ENCODE measurements around the gene TENT5C.

TENT5C gene

GRCh38 chr1:117575586-117576225, 30.1 kb upstream of the TENT5C start:
- no peak for TF ChIP-seq CTCF (IDR thresholded peaks at IDR 0.05; ENCODE audit: low read depth, low read length)
- H3K27me3 ChIP-seq = no peaks in the 10 kb centered on the region

GRCh38 chr1:117576236-117576635, 29.6 kb upstream of the TENT5C start:
- no peak for DNase-seq
- no peaks in the 10 kb centered on the region for H3K27me3 ChIP-seq
- TF ChIP-seq CTCF (IDR thresholded peaks at IDR 0.05; ENCODE audit: low read depth, low read length) = no peak
- H3K9me3 ChIP-seq = no peaks in the 10 kb centered on the region
- H3K36me3 ChIP-seq = no peaks in the 10 kb centered on the region
- H3K4me1 ChIP-seq = no peaks in the 10 kb centered on the region
- no peak overlapping the region for H3K4me3 ChIP-seq (ENCODE audit: low read depth, low read length)

More at GRCh38 chr1:117575586-117576225, 30.1 kb upstream of the TENT5C start:
- no peak overlapping the region for H3K4me3 ChIP-seq (ENCODE audit: low read depth, low read length)
- H3K36me3 ChIP-seq = no peaks in the 10 kb centered on the region
- H3K4me1 ChIP-seq = no peaks in the 10 kb centered on the region
- no peaks in the 10 kb centered on the region for H3K9me3 ChIP-seq
- no peak for DNase-seq

GRCh38 chr1:117577191-117577885, 28.5 kb upstream of the TENT5C start:
- TF ChIP-seq CTCF (IDR thresholded peaks at IDR 0.05; ENCODE audit: low read depth, low read length) = no peak
- Histone ChIP-seq H3K9me3 (no peaks in the 10 kb centered on the region), H3K4me3 (ENCODE audit: low read depth, low read length) (no peak overlapping the region), H3K27me3 (no peaks in the 10 kb centered on the region), H3K36me3 (no peaks in the 10 kb centered on the region), H3K4me1 (no peaks in the 10 kb centered on the region)
- no peak for DNase-seq

GRCh38 chr1:117578466-117578865, 27.4 kb upstream of the TENT5C start:
- H3K4me1 ChIP-seq = no peaks in the 10 kb centered on the region
- DNase-seq = no peak
- H3K27me3 ChIP-seq = no peaks in the 10 kb centered on the region
- no peak overlapping the region for H3K4me3 ChIP-seq (ENCODE audit: low read depth, low read length)
- H3K36me3 ChIP-seq = no peaks in the 10 kb centered on the region
- TF ChIP-seq CTCF (IDR thresholded peaks at IDR 0.05; ENCODE audit: low read depth, low read length) = no peak
- no peaks in the 10 kb centered on the region for H3K9me3 ChIP-seq

- TF ChIP-seq CTCF (IDR thresholded peaks at IDR 0.05; ENCODE audit: low read depth, low read length) = no peak
- no peaks in the 10 kb centered on the region for H3K4me1 ChIP-seq
- H3K9me3 ChIP-seq = no peaks in the 10 kb centered on the region
- no peaks in the 10 kb centered on the region for H3K27me3 ChIP-seq
- H3K4me3 ChIP-seq (ENCODE audit: low read depth, low read length) = no peak overlapping the region
- DNase-seq = no peak
- no peaks in the 10 kb centered on the region for H3K36me3 ChIP-seq
Observed at GRCh38 chr1:117579221-117579906, 26.5 kb upstream of the TENT5C start.

- Histone ChIP-seq H3K4me1 (no peaks in the 10 kb centered on the region), H3K9me3 (no peaks in the 10 kb centered on the region), H3K27me3 (no peaks in the 10 kb centered on the region), H3K4me3 (ENCODE audit: low read depth, low read length) (no peak overlapping the region), H3K36me3 (no peaks in the 10 kb centered on the region)
- no peak for TF ChIP-seq CTCF (IDR thresholded peaks at IDR 0.05; ENCODE audit: low read depth, low read length)
- no peak for DNase-seq
Observed at GRCh38 chr1:117580436-117580835, 25.4 kb upstream of the TENT5C start.

Measured in BE2C (cell line).